Heart left ventricle (tissue), 16 donors: ENCODE data around the gene ZNF445. TPM values are rescaled to one million over a fixed set of nuclear protein-coding genes. Genes with fewer than 3 reads are reported as not detected.
"Not testable (repeated sequence)": the region's sequence is repeated elsewhere in the genome, so short reads cannot be mapped to it uniquely, and the experiment has no call there.

ENCODE experiments used
- ATAC-seq, 4 donors: fragments of 200-7000 bp; cut with Tn5 transposase; one replicate each; pipeline ENCODE4 v1.9.1; 2020 to 2022; ENCODE audit warnings: moderate library complexity in 4 of 4, mild to moderate bottlenecking in 3 of 4, moderate number of reproducible peaks in 1 of 4
- DNase-seq, 5 donors: peaks; one replicate each; pipeline ENCODE4 v3.0.0-alpha.2; 2020
- H3K27ac ChIP-seq, 12 donors: fragments of 200-600 bp; sonication (generic) in 4 of 12; one replicate each; pipeline versions ENCODE4 v1.5.0 to v1.8.0; 2016 to 2022; ENCODE audit warnings: mild to moderate bottlenecking in 2 of 12
- H3K27me3 ChIP-seq, 9 donors: fragments of 200-600 bp; sonication (generic) in 2 of 9; one replicate each; pipeline versions ENCODE4 v1.5.1 to v1.8.0; 2016 to 2022; ENCODE audit warnings: mild to moderate bottlenecking in 3 of 9
- H3K36me3 ChIP-seq, 9 donors: fragments of 200-600 bp; sonication (generic) in 2 of 9; one replicate each; pipeline versions ENCODE4 v1.5.0 to v1.8.0; 2018 to 2022; ENCODE audit warnings: mild to moderate bottlenecking in 2 of 9
- H3K4me1 ChIP-seq, 12 donors: fragments of 200-600 bp; sonication (generic) in 4 of 12; one replicate each; pipeline versions ENCODE4 v1.5.0 to v1.8.0; 2016 to 2022; ENCODE audit warnings: mild to moderate bottlenecking in 3 of 12
- H3K4me3 ChIP-seq, 12 donors: fragments of 200-600 bp; sonication (generic) in 4 of 12; one replicate each; pipeline versions ENCODE4 v1.5.0 to v1.8.0; 2017 to 2022; ENCODE audit warnings: mild to moderate bottlenecking in 9 of 12, moderate library complexity in 4 of 12
- H3K9me3 ChIP-seq, 12 donors: fragments of 200-600 bp; sonication (generic) in 4 of 12; one replicate each; pipeline versions ENCODE4 v1.5.0 to v1.8.0; 2016 to 2022; ENCODE audit warnings: mild to moderate bottlenecking in 1 of 12
- POLR2A ChIP-seq, 2 donors: fragments of 450-650 bp; IDR thresholded peaks; one replicate each; pipeline ENCODE4 v1.6.1; 2017; ENCODE audit warnings: antibody characterized with exemption in 2 of 2, mild to moderate bottlenecking in 2 of 2, moderate library complexity in 2 of 2
- WGBS, 4 donors: extraction: QIAGEN DNeasy Blood & Tissue Kit in 2 of 4; methylation state at CpG; one replicate each; pipeline versions ENCODE4 v1.1.5 to v1.1.7; 2013 to 2018; 5-methylcytosine and 5-hydroxymethylcytosine counted together
- intact Hi-C, 10 donors: fragments of 100-400 bp; cut with DNase I; formaldehyde crosslinking; loops; one replicate each; pipeline versions ENCODE4 v1.11.1 to v1.14.2; 2022
- polyA plus RNA-seq, 2 donors: library from polyadenylated mRNA; stranded (reverse); fragments of 200-250 nt; gene quantifications; one replicate each; pipeline ENCODE4 v1.2.3, GENCODE V29; 2013
- total RNA-seq, 9 donors: library from RNA; depleted of rRNA in 2 of 9; stranded (reverse); fragments of >200 nt in 2 of 9; fragmentation: NEBNext Ultra II Directional in 3 of 9; extraction: Animal tissue kit (Norgen Biotek cat#: 25700) in 3 of 9; gene quantifications; one replicate each; pipeline versions ENCODE4 v1.1.0 to v1.2.4, GENCODE V29; 2016 to 2023
- TF ChIP-seq, protein P1 (sequence below), 12 donors: fragments of 200-600 bp; sonication (generic) in 4 of 12; IDR thresholded peaks; one replicate each; pipeline versions ENCODE4 v1.5.0 to v1.8.0; 2018 to 2022; ENCODE audit warnings: antibody characterized with exemption in 12 of 12, mild to moderate bottlenecking in 5 of 12
- donor health status: ischemic (EF 13 %, LVEDD 7.1; RV severe dilation, severe dysfunction).
- donor health status: healthy with polysubstance abuse.
- donor health status: DM: no; HTN: yes; CAD: no.
- donor health status: DM: no; HTN: no; CAD: no.
- donor health status: ischemic (EF 25% LVEDD 6.9; RV normal size, moderate dysfunction).
- donor health status: ischemic (EF 25% LVEDD 5.7; RV mildly dilated, moderate dysfunction).
- donor health status: healthy.
- donor health status: DM: yes; HTN: yes; CAD: no.
- donor health status: ischemic (EF 35%, LVEDD 5.7; RV mildly dilated, moderate dysfunction).
- donor health status: nonischemic (EF 11% LVEDD 7.7; RV severe dilation, severe dysfunction).
- donor health status: DM: yes; HTN: yes; CAD: no.
- donor health status: PGD.
- donor health status: ischemic (EF 29% LVEDD 5.4; RV normal size, mild dysfunction).
- donor health status: nonischemic (EF 23%, LVEDD 6.1; RV moderate dilation, normal function).

The ZNF445 gene
- total and polyA plus RNA-seq, 11 donors, result 4.9 to 19.9 (median 11.0) TPM

DNA sequence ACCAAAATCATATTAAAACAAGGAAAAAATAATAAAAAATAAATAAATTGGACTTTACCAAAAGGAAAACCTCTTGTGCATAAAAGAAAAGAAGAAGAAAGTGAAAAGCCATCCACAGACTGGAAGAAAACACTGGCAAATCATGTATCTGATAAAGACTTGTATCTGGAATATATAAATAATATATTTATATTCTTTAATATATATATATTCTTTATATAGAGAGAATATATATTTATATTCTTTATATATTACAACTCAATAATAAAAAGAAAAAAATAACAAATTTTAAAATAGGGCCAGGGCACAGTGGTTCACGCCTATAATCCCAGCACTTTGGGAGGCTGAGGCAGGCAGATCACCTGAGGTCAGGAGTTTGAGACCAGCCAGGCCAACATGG is 27.1 kb upstream of the ZNF445 start:
- intact Hi-C loops, result no loop called here
- TF ChIP-seq POLR2A (IDR thresholded peaks at IDR 0.05), result no peak
- TF ChIP-seq, protein P1, sequence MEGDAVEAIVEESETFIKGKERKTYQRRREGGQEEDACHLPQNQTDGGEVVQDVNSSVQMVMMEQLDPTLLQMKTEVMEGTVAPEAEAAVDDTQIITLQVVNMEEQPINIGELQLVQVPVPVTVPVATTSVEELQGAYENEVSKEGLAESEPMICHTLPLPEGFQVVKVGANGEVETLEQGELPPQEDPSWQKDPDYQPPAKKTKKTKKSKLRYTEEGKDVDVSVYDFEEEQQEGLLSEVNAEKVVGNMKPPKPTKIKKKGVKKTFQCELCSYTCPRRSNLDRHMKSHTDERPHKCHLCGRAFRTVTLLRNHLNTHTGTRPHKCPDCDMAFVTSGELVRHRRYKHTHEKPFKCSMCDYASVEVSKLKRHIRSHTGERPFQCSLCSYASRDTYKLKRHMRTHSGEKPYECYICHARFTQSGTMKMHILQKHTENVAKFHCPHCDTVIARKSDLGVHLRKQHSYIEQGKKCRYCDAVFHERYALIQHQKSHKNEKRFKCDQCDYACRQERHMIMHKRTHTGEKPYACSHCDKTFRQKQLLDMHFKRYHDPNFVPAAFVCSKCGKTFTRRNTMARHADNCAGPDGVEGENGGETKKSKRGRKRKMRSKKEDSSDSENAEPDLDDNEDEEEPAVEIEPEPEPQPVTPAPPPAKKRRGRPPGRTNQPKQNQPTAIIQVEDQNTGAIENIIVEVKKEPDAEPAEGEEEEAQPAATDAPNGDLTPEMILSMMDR (IDR thresholded peaks at IDR 0.05), result no peak
- ATAC-seq (no peak), DNase-seq (no peak)
- H3K4me3 ChIP-seq, result no peak overlapping the region
- peaks cover 0 to 37% (median 19%) of the 10 kb centered on the region in 9 donors for H3K36me3 ChIP-seq
- peaks cover 0 to 44% (median 24%) of the 10 kb centered on the region in 12 donors for H3K9me3 ChIP-seq
- 96 to 98% (median 98%) methylated on average over 1 of the region's 1 CpG for WGBS, 4 donors
- H3K27me3 ChIP-seq, result no peaks in the 10 kb centered on the region
- H3K4me1 ChIP-seq, result peaks cover 0 to 17% (median 8%) of the 10 kb centered on the region in 12 donors
- no peak overlapping the region for H3K27ac ChIP-seq

DNA sequence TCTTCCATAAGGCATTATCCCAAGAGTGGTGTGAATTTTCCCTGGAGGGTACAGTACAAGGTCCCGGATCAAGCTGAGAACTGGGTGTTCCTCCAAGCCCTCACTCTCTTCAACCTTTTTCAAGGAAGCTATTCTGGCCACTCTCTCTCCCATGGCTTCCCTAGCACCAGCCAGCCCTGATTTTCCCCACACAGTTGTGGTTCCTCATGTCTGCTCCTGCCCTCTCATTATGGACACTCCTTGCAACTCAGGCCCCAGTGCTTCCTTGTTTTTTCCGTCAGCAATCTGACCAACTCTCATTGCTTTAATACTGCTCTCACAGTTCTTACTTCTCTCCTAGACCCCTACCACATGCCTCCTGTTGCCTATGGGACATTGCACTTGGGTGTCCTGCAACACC is 25.7 kb upstream of the ZNF445 start:
- H3K4me1 ChIP-seq, ATAC-seq, DNase-seq, H3K4me3 ChIP-seq, H3K27me3 ChIP-seq, H3K27ac ChIP-seq, intact Hi-C loops: not testable (repeated sequence)
- Histone ChIP-seq H3K36me3 (peaks cover 3 to 51% (median 27%) of the 10 kb centered on the region in 9 donors), H3K9me3 (peaks cover 0 to 57% (median 38%) of the 10 kb centered on the region in 12 donors)
- WGBS, 4 donors, result 93 to 100% (median 96%) methylated on average over 2 of the region's 2 CpGs

DNA sequence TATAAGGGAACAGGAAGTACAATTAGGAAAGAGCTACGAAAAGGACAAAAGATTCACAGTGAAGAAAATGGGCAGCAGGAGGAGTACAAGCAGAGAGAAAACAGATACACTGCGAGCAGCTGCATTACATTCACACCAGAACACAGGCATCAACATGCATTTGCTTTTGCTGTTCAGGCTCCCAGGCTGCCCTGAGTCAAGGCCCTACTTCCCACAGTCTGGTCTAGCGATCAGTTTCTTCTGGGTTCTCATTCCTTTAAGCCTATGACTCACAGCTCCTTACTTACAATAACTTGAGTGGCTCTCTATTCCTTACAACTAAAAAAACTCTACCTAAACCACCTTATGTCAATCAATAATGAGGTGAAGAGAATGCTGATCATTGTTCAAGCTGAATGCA is 24.5 kb upstream of the ZNF445 start:
- H3K36me3 ChIP-seq, result peaks cover 3 to 63% (median 27%) of the 10 kb centered on the region in 9 donors
- H3K4me3 ChIP-seq, result no peak overlapping the region
- no peak overlapping the region for H3K27ac ChIP-seq
- TF ChIP-seq POLR2A (IDR thresholded peaks at IDR 0.05), result no peak
- TF ChIP-seq, protein P1 (IDR thresholded peaks at IDR 0.05), result no peak
- no peak for ATAC-seq
- no peaks in the 10 kb centered on the region for H3K4me1 ChIP-seq
- intact Hi-C loops, result no loop called here
- DNase-seq, result no peak
- H3K27me3 ChIP-seq, result no peaks in the 10 kb centered on the region
- 92 to 96% (median 94%) methylated on average over 3 of the region's 3 CpGs for WGBS, 4 donors
- peaks cover 0 to 69% (median 43%) of the 10 kb centered on the region in 12 donors for H3K9me3 ChIP-seq

DNA sequence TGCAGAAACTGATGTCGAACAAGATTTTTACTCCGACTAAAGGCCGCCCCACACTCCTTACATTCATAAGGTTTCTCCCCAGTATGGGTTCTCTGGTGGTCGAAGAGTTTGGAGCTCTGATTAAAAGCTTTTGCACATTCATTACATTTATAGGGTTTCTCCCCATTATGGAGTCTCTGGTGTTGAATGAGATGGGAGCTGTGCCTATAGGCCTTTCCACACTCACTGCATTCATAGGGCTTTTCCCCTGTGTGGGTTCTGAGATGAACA is 22.4 kb upstream of the ZNF445 start:
- H3K27ac ChIP-seq, intact Hi-C loops, DNase-seq, H3K4me1 ChIP-seq, H3K4me3 ChIP-seq, H3K27me3 ChIP-seq, ATAC-seq: not testable (repeated sequence)
- WGBS, 4 donors, result 94 to 99% (median 99%) methylated on average over 4 of the region's 4 CpGs
- peaks cover 0 to 74% (median 42%) of the 10 kb centered on the region in 12 donors for H3K9me3 ChIP-seq
- peaks cover 3 to 63% (median 27%) of the 10 kb centered on the region in 9 donors for H3K36me3 ChIP-seq

DNA sequence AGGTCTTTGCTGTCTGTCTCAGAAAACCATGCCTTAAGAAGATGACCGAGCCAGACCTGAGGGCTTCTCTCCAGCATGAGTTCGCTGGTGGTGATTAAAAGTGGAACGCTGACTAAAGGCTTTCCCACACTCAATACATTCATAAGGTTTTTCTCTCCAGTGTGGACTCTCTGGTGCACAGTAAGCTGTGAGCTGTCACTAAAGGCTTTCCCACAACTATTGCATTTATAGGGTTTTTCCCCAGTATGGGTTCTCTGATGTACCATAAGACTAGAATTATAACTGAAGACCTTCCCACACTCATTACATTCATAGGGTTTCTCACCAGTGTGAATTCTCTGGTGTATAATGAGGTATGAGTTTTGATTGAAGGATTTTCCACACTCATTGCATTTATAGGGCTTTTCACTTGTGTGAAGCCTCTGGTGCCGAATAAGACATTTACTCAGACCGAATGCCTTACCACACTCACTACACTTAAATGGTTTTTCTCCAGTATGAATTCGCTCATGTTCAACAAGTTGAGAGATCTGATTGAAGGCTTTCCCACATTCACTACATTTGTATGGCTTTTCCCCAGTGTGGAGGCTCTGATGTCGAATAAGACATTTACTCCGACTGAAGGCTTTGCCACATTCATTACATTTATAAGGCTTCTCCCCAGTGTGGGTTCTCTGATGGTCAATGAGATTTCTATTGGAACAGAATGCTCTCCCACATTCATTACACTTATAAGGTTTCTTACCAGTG is 21.9 kb upstream of the ZNF445 start:
- Histone ChIP-seq H3K36me3 (peaks cover 3 to 63% (median 27%) of the 10 kb centered on the region in 9 donors), H3K9me3 (peaks cover 0 to 79% (median 42%) of the 10 kb centered on the region in 12 donors)

More for the DNA sequence above, 21.9 kb upstream of the ZNF445 start:
- no peak overlapping the region for H3K4me3 ChIP-seq
- ATAC-seq, result no peak
- 97 to 99% (median 98%) methylated on average over 8 of the region's 8 CpGs for WGBS, 4 donors
- no peak for TF ChIP-seq POLR2A (IDR thresholded peaks at IDR 0.05)
- TF ChIP-seq, protein P1 (IDR thresholded peaks at IDR 0.05), result no peak
- intact Hi-C loops, result no loop called here
- H3K27ac ChIP-seq, result no peak overlapping the region
- no peak for DNase-seq
- no peaks in the 10 kb centered on the region for H3K27me3 ChIP-seq
- H3K4me1 ChIP-seq, result no peaks in the 10 kb centered on the region
